BJ (cell line): ENCODE results near the gene DIPK1B. TPM values are rescaled to one million over a fixed set of nuclear protein-coding genes. Genes with fewer than 3 reads are reported as not detected.

Source experiments
- CTCF ChIA-PET: fragments of 350-600 bp; formaldehyde crosslinking; extraction: SDS; loops from one replicate; lab custom pipeline; 2021; ENCODE audit warnings: antibody characterized with exemption, inconsistent platforms; lab: Yijun Ruan, JAX
- POLR2A ChIA-PET: fragments of 300-600 bp; sonication (Branson Sonifier 250); formaldehyde crosslinking; extraction: SDS; loops from one replicate; lab custom pipeline; 2021; ENCODE audit warnings: antibody characterized with exemption; lab: Charles Lee
- DNase-seq: peaks from one replicate; pipeline ENCODE4 v3.0.0-alpha.2; 2011; ENCODE audit warnings: low read depth
- H3K27me3 ChIP-seq: 2 replicates; pipeline ENCODE4 v1.6.0; 2011; ENCODE audit warnings: low read length; ENCODE audit not compliant: control insufficient read depth, insufficient read depth
- H3K36me3 ChIP-seq: 2 replicates; pipeline ENCODE4 v1.5.1; 2011; ENCODE audit warnings: low read length; ENCODE audit not compliant: control insufficient read depth, insufficient read depth
- H3K4me3 ChIP-seq: 2 replicates; pipeline ENCODE4 v1.5.1; 2011; ENCODE audit warnings: low read depth, mild to moderate bottlenecking, control low read depth, low read length
- polyA plus RNA-seq: library from polyadenylated mRNA; depleted of rRNA; stranded (reverse); fragments of >200 nt; gene quantifications from 2 replicates; pipeline ENCODE4 v1.2.3, GENCODE V29; 2011
- TF ChIP-seq, protein P1 (sequence below): IDR thresholded peaks from 2 replicates; pipeline ENCODE4 v1.5.1; 2011; ENCODE audit warnings: low read depth, mild to moderate bottlenecking, control low read depth, inconsistent platforms, low read length, moderate library complexity; ENCODE audit not compliant: insufficient read depth

Gene DIPK1B
- polyA plus RNA-seq, 1 experiment, result 0.42 TPM

DNA sequence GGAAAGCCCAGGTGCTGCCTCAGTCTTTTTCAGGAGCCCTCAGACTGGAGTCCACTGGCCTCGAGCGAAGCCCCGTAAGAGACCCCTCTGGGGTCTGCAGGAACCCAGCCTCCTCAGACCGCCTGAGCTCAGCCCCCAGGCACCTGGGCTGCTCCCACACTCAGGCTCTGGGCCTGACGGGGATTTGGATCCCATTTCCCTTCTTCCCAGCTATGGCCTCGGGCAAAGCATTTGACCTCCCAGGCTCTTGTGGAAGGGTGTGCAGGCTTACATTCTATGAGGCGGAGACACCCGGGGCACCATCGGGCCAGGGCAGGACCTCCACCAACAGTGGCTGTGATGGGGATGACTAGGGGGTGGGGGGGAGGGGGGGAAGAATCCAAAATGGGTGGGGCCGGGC lies 29.7 kb upstream of the DIPK1B start:
- Histone ChIP-seq H3K36me3 (no peaks in the 10 kb centered on the region), H3K27me3 (no peaks in the 10 kb centered on the region), H3K4me3 (no peak overlapping the region)
- TF ChIP-seq, protein P1, sequence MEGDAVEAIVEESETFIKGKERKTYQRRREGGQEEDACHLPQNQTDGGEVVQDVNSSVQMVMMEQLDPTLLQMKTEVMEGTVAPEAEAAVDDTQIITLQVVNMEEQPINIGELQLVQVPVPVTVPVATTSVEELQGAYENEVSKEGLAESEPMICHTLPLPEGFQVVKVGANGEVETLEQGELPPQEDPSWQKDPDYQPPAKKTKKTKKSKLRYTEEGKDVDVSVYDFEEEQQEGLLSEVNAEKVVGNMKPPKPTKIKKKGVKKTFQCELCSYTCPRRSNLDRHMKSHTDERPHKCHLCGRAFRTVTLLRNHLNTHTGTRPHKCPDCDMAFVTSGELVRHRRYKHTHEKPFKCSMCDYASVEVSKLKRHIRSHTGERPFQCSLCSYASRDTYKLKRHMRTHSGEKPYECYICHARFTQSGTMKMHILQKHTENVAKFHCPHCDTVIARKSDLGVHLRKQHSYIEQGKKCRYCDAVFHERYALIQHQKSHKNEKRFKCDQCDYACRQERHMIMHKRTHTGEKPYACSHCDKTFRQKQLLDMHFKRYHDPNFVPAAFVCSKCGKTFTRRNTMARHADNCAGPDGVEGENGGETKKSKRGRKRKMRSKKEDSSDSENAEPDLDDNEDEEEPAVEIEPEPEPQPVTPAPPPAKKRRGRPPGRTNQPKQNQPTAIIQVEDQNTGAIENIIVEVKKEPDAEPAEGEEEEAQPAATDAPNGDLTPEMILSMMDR, result no peak
- ChIA-PET CTCF (interaction anchor here (1.1 to 5.0 kb wide), 2 partner anchors 11 to 16 kb away, joined by 3 to 47 read pairs; no protein-coding TSS in a partner anchor), POLR2A (no interaction called here)
- DNase-seq, result no peak

DNA sequence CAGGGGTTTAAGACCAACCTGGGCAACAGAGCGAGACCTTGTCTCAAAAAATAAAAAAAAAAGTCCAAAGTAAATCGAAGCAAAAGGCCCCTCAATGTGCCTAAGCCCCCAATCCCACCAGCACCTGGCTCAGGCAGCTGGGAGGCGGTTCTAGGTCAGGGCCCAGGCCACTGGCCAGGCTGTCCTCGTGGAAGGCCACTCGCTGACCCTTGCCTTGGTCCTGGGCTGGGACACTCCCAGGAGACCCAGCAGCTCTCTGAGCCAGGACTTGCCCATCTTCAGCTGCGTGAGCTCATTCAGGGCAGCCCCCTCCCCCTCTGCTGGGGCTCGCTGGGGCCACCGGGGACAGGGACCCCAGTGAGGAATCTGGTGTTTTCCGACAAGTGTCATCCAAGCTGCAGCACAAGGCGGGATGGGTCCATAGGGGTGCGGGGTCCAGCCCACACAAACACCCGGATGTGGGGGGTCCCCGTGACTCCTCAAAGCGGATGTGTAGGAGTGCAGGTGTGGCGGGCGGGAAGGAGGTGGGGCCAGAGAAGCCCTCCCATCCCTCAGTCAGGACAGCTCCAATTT lies 29.1 kb upstream of the DIPK1B start:
- ChIA-PET CTCF (interaction anchor here (0.9 to 5.0 kb wide), 3 partner anchors 11 to 53 kb away, joined by 3 to 47 read pairs (median 3); no protein-coding TSS in a partner anchor), POLR2A (no interaction called here)
- DNase-seq, result no peak
- Histone ChIP-seq H3K36me3 (no peaks in the 10 kb centered on the region), H3K4me3 (no peak overlapping the region), H3K27me3 (no peaks in the 10 kb centered on the region)
- TF ChIP-seq, protein P1, result no peak

DNA sequence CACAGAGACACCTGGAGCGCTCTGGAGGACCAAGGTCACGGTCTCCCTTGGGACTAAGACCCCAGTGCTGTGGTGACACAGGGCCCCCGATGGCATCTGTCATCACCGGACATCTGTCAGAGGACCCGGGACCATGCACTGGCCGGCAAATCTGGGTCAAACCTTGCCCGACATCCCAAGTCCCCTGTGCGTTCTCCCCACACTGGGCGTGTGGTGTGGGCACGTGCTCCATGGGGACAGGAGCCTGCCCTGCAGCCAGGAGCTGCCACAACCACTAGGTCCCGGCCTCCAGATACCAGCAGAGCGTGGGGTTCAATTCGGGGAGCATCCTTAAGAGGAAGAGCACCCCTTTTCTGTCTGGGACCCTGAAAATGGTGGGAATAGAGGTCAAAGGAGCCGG lies 28.6 kb upstream of the DIPK1B start:
- DNase-seq, result no peak
- Histone ChIP-seq H3K4me3 (no peak overlapping the region), H3K27me3 (no peaks in the 10 kb centered on the region), H3K36me3 (no peaks in the 10 kb centered on the region)
- TF ChIP-seq, protein P1, result no peak
- ChIA-PET POLR2A (no interaction called here), CTCF (interaction anchor here (0.9 to 5.0 kb wide), 3 partner anchors 12 to 54 kb away, joined by 3 to 47 read pairs (median 3); no protein-coding TSS in a partner anchor)

GRCh38 chr9:136684339-136684738 lies 28.0 kb upstream of the DIPK1B start:
- POLR2A ChIA-PET, result no interaction called here
- CTCF ChIA-PET, result interaction anchor here (5.0 kb wide), 1 partner anchor 12 kb away, joined by 47 read pairs; no protein-coding TSS in a partner anchor

GRCh38 chr9:136684799-136685198 lies 27.6 kb upstream of the DIPK1B start:
- Histone ChIP-seq H3K4me3 (no peak overlapping the region), H3K36me3 (no peaks in the 10 kb centered on the region), H3K27me3 (no peaks in the 10 kb centered on the region)
- TF ChIP-seq, protein P1, result no peak
- POLR2A ChIA-PET, result no interaction called here
- CTCF ChIA-PET, result interaction anchor here (1.5 to 5.0 kb wide), 3 partner anchors 9 to 43 kb away, joined by 5 to 47 read pairs (median 5); no protein-coding TSS in a partner anchor
- no peak for DNase-seq

More at GRCh38 chr9:136684339-136684738, 28.0 kb upstream of the DIPK1B start:
- DNase-seq, result no peak
- Histone ChIP-seq H3K27me3 (no peaks in the 10 kb centered on the region), H3K4me3 (no peak overlapping the region), H3K36me3 (no peaks in the 10 kb centered on the region)
- TF ChIP-seq, protein P1, result no peak
